Limb (tissue), 2 donors: ENCODE data around the gene CD5L.

ENCODE experiments used
- DNase-seq, 2 donors: peaks; one replicate each; pipeline ENCODE4 v3.0.0-alpha.2; 2016; ENCODE audit errors: extremely low spot score in 2 of 2

The CD5L gene

GRCh38 chr1:157813269-157813668 lies 28.3 kb downstream of the CD5L start:
- DNase-seq: no peak

- no peak for DNase-seq
Measured at GRCh38 chr1:157806431-157807149, 35.0 kb downstream of the CD5L start.

- no peak for DNase-seq
Measured at GRCh38 chr1:157803851-157804250, 37.8 kb downstream of the CD5L start.

DNA sequence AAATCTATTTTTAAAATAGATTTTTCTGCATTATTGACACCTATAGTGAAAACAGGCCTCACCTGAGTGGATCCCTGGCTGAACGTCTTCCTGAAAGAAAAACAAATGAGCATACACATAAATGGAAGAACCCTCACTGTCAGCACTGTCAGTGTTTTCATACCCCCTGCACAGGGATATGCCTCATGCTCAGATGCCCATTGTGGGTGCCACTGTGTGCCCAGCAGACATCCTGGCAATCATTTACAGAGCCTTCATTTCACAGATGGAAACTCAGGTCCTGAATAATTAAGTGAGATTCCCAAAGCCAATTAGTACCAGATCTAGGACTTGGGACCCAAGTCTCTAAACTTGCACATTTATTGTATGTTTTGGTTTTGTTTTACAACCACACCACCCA lies 41.6 kb downstream of the CD5L start:
- DNase-seq: no peak

GRCh38 chr1:157798211-157798610 lies 43.4 kb downstream of the CD5L start:
- no peak for DNase-seq

- no peak for DNase-seq
Measured at GRCh38 chr1:157785248-157785647, 56.4 kb downstream of the CD5L start.

DNA sequence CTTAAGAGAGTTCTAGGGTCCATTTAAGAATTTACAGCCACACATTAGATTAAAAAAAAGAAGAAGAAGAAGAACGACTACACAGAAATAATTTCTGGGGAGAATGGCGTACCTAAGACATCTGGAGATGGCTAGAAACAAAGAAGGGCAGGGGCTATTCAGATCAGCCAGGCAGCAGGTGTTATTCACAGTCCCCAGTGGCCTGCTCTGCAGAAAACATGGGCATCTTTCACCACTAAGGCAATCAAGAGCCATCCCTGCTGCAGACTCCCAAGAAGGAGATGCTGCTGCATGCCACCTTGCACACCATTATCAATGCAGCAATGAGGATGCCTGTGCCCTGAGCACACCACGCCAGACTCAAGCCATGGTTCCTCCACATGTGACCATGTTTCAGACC lies 56.8 kb downstream of the CD5L start:
- DNase-seq: no peak

- no peak for DNase-seq
Measured at GRCh38 chr1:157782931-157783330, 58.7 kb downstream of the CD5L start.

DNA sequence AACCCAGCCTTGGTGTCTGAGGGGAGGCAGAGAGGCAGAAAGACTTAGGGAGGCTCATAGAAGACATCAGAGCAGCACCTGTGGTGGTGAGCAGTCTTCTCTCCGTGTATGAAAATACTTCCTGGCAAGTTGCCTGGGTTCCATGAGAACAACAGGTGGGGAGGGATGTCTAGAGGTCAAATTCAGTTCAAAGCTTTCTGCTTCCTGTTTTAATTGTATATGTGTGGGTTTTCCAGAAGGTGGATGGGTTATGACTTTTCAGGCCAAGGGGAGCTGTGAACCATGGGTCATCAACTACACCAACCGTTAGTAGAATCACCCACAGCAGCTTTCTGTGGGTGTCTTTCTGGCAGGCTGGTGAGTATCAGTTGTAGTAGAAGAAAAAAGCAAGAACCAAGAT lies 60.6 kb downstream of the CD5L start:
- DNase-seq: no peak
